Epithelial cell of esophagus (primary cell): ENCODE results near the gene FASTKD3.

Experiments
- DNase-seq: peaks from one replicate; pipeline ENCODE4 v3.0.0; 2010; ENCODE audit warnings: low read depth
- H3K4me3 ChIP-seq: 2 replicates; pipeline ENCODE4 v1.5.1; 2011; ENCODE audit warnings: mild to moderate bottlenecking, low read length, control low read depth
- TF ChIP-seq, protein P1 (sequence below): IDR thresholded peaks from 2 replicates; pipeline ENCODE4 v1.5.1; 2011; ENCODE audit warnings: low read depth, mild to moderate bottlenecking, low read length, control low read depth, inconsistent platforms; ENCODE audit not compliant: insufficient read depth; ENCODE audit errors: missing control alignments

Gene FASTKD3

GRCh38 chr5:7816535-7816901, 52.3 kb downstream of the FASTKD3 start:
- no peak overlapping the region for H3K4me3 ChIP-seq
- DNase-seq = no peak
- TF ChIP-seq, protein P1, sequence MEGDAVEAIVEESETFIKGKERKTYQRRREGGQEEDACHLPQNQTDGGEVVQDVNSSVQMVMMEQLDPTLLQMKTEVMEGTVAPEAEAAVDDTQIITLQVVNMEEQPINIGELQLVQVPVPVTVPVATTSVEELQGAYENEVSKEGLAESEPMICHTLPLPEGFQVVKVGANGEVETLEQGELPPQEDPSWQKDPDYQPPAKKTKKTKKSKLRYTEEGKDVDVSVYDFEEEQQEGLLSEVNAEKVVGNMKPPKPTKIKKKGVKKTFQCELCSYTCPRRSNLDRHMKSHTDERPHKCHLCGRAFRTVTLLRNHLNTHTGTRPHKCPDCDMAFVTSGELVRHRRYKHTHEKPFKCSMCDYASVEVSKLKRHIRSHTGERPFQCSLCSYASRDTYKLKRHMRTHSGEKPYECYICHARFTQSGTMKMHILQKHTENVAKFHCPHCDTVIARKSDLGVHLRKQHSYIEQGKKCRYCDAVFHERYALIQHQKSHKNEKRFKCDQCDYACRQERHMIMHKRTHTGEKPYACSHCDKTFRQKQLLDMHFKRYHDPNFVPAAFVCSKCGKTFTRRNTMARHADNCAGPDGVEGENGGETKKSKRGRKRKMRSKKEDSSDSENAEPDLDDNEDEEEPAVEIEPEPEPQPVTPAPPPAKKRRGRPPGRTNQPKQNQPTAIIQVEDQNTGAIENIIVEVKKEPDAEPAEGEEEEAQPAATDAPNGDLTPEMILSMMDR = no peak

DNA sequence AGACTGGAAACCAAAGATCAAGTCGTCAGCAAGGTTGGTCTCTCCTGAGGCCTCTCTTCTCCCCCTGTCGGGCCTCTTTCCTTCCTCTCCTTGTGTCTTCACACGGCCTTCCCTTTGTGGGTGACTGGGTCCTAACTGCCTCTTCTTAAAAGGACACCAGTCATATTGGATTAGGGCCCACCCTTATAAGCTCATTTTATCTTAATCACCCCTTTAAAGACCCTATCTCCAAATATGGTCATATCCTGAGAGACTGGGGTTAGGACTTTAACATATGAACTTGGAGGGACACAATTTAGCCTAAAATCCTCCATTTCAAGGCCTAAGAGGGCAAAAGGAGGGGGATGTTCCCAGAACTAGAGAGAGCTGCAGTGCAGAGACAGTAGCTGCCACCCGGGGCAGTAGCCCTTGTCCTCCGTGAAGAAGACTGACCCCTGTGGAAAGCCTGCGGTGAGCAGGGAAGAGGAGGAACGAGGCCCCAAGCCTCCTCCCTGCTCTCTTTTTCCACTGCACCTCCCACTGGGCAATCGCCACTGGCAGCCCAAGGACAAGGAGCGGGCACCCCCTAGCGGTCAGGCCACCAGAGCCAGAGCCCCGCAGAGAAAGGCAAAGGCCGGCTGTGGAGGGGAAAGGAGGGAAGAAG, 52.8 kb downstream of the FASTKD3 start:
- no peak overlapping the region for H3K4me3 ChIP-seq
- peak; percentile 50 for DNase-seq
- TF ChIP-seq, protein P1 = peak; percentile 78

DNA sequence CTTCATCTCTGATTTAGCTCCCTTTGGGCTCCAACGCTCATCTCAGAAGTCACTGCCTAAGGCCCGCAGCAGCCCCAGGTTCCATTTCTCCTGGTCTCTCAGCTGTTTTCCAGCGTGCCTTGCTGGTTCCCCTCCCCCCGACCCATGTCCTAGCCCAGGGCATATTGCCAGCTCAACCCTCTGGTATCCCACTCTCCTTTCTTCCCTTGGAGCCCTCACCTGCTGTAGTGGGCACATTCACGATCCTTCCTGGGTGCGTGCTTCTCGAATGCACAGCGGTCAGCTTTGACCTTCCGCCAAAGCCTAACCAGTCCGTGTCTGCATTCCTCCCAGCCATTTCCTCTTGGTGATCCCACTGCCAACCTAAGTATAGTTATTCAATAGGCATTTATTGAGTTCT, 54.0 kb downstream of the FASTKD3 start:
- no peak for DNase-seq
- TF ChIP-seq, protein P1 = no peak
- no peak overlapping the region for H3K4me3 ChIP-seq

- TF ChIP-seq, protein P1 = no peak
- H3K4me3 ChIP-seq = no peak overlapping the region
- DNase-seq = no peak
These were observed 55.3 kb downstream of the FASTKD3 start for GRCh38 chr5:7813576-7813975.

DNA sequence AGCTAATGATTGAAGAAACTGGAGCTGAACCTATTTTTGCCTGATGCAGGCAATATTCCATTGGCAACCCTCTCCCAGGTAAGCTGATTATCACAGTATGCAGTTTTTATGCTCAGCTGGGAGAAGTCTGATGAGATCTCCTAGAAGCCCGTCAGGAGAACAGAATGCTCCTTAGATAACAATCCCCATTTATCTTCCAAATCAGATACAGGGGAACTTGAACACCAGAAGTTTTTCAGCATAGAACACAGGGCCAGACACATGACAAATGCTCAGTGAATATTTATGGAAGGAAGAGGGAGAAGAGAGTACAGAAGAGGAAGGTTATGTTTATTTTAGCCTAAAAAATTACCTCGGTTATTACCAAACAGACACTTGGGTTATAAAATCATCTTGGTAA, 55.8 kb downstream of the FASTKD3 start:
- TF ChIP-seq, protein P1 = no peak
- H3K4me3 ChIP-seq = no peak overlapping the region
- no peak for DNase-seq

- TF ChIP-seq, protein P1 = no peak
- DNase-seq = no peak
- H3K4me3 ChIP-seq = no peak overlapping the region
These were observed 57.1 kb downstream of the FASTKD3 start for GRCh38 chr5:7811715-7812114.
